Measurements from ENCODE around the gene ANKRD13B.

ANKRD13B gene

GRCh38 chr17:29569245-29569950 is 23.5 kb upstream of the ANKRD13B start:
- DNase-seq, result no peak

GRCh38 chr17:29570521-29570920 is 22.4 kb upstream of the ANKRD13B start:
- no peak for DNase-seq

GRCh38 chr17:29571486-29571882 is 21.4 kb upstream of the ANKRD13B start:
- no peak for DNase-seq

- DNase-seq, result no peak
Observed at GRCh38 chr17:29571883-29572681, 20.9 kb upstream of the ANKRD13B start.

- no peak for DNase-seq
Observed at GRCh38 chr17:29572691-29573557, 20.0 kb upstream of the ANKRD13B start.

GRCh38 chr17:29573558-29573869 is 19.4 kb upstream of the ANKRD13B start:
- DNase-seq, result no peak

GRCh38 chr17:29573871-29574731 is 18.8 kb upstream of the ANKRD13B start:
- DNase-seq, result no peak

- DNase-seq, result no peak
Observed at GRCh38 chr17:29574732-29575510, 18.0 kb upstream of the ANKRD13B start.

- no peak for DNase-seq
Observed at GRCh38 chr17:29575511-29576213, 17.3 kb upstream of the ANKRD13B start.

- DNase-seq, result no peak
Observed at GRCh38 chr17:29576214-29577000, 16.5 kb upstream of the ANKRD13B start.

GRCh38 chr17:29577001-29577370 is 15.9 kb upstream of the ANKRD13B start:
- DNase-seq, result no peak

- no peak for DNase-seq
Observed at GRCh38 chr17:29577385-29578211, 15.3 kb upstream of the ANKRD13B start.

- DNase-seq, result no peak
Observed at GRCh38 chr17:29578626-29579485, 14.1 kb upstream of the ANKRD13B start.

GRCh38 chr17:29579866-29580771 is 12.8 kb upstream of the ANKRD13B start:
- peak; percentile 45 for DNase-seq

GRCh38 chr17:29581583-29582253 is 11.2 kb upstream of the ANKRD13B start:
- DNase-seq, result no peak

- no peak for DNase-seq
Observed at GRCh38 chr17:29582254-29582765, 10.6 kb upstream of the ANKRD13B start.
